GM19043 (cell line): Measurements from ENCODE around the gene ERLIN1.
"Not testable (repeated sequence)": the region's sequence is repeated elsewhere in the genome, so short reads cannot be mapped to it uniquely, and the experiment has no call there.

Source experiments
- ATAC-seq: cut with Tn5 transposase; IDR thresholded peaks from one replicate; pipeline ENCODE4 v1.9.1; 2021; ENCODE audit warnings: low read depth; ENCODE audit not compliant: unreplicated experiment

The ERLIN1 gene

GRCh38 chr10:100138921-100139496 is 46.8 kb downstream of the ERLIN1 start:
- no peak for ATAC-seq

DNA sequence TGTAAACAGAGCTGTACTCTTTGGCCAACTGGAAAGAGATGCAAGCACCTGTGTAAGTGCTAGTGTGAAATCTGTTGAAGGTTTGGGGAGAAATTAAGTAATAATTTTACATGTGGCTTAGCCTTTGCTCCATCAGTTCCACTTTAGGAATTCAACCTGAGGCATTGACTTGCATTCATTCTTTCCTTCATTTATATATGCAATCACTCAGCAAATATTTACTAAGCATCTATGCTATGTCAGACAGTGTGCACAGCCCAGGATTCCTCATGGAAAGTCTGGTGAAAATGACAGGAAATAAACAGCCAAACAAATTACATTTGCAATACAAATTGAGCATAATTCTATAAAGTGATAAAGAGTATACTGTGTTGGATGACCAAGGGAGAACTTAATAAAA is 50.3 kb downstream of the ERLIN1 start:
- ATAC-seq = no peak

DNA sequence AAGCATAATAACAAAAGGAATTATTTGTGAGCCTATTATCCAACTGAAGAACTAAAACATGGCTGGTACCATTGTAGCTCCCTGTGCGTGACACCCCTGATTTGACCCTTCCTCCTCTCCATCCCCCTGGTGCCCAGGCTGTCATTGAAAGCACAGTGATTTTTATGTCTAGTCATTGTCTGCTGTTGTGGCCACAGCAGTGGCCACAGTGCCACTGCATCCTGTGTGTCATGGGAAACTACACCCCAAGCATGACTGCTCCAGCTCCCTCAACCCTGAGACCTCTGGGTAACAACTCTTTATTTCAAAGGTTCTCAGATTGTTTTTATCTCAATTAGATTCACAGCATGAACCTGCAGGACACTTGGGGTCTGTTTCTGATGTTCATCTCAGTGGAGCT is 52.0 kb downstream of the ERLIN1 start:
- no peak for ATAC-seq

- ATAC-seq = no peak
These were observed 53.4 kb downstream of the ERLIN1 start for GRCh38 chr10:100132427-100132826.

DNA sequence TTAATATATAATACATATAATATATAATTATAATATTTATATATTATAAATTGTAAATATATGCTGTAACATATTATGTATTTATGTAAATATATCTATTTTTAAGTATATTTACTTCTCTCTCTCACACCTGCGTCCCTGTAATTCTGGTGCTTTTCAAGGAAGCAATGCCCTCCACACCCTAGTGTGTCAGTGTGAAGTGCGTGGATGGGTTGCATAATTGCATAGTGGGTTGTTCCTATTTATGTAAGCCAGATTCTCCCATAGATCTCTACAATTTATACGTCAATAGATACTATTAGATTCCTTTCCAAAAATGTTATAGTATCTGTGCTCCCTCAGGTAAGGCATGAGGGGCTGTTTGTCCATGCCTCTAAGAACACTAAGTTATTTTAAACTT is 54.3 kb downstream of the ERLIN1 start:
- no peak for ATAC-seq

- ATAC-seq = no peak
These were observed 55.0 kb downstream of the ERLIN1 start for GRCh38 chr10:100130831-100131230.

DNA sequence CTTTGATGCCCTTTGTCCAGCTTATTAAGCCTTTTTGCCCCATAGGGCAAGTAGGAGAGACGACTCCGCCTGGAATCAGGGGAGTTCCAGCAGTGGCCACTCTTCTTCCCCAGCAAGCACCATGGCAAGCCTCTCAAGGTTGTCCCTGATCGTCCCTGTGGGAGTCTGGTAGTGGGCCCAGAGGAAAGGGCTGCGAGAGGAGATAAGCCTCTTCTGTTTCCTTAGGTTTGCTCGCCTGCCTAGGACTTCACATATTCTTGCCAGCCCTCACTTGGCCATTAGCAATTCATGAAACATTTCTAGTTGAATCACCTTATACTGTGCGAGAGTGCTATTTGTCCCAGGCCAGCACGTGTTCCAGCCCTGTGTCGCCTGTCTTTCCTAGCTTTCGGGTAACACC is 56.4 kb downstream of the ERLIN1 start:
- no peak for ATAC-seq

DNA sequence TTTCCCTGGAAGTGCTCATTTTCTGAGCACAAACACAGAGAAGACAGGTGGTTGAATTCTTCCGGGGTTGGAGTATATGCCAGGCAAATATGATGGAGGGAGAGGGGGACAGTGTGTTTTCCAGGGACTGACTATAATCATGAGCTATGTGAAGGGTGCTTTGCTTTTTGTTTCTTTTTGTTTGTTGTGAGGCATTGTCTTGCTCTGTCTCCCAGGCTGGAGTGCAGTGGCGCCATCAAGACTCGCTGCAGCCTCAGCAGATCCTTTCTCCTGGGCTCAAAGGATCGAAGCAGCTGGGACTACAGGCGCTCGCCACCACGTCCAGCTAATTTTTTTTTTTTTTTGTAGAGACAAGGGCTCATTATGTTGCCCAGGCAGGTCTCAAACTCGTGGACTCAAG is 56.9 kb downstream of the ERLIN1 start:
- ATAC-seq = no peak

GRCh38 chr10:100125335-100125734 is 60.5 kb downstream of the ERLIN1 start:
- not testable (repeated sequence) for ATAC-seq

DNA sequence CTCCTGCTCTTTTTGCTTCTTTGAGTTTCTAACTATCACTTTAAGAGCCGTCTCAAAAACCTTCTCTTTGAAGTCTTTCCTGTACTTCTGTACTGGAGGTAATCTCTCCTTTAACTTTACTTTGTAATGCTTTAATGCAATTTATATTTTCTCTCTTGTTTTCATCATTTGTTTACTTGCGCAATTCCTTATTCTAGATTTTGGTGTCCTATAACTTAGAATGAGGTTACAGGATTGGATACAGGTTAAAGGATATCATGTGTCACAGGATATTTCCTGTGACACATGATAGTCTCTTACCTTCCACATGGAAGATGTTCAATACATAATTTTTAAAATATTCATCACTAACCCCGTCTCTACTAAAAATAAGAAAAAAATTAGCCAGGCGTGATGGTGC is 61.7 kb downstream of the ERLIN1 start:
- no peak for ATAC-seq

GRCh38 chr10:100122780-100123179 is 63.0 kb downstream of the ERLIN1 start:
- ATAC-seq = no peak

- no peak for ATAC-seq
These were observed 65.3 kb downstream of the ERLIN1 start for GRCh38 chr10:100120550-100120949.

- no peak for ATAC-seq
These were observed 66.1 kb downstream of the ERLIN1 start for GRCh38 chr10:100119726-100120125.

DNA sequence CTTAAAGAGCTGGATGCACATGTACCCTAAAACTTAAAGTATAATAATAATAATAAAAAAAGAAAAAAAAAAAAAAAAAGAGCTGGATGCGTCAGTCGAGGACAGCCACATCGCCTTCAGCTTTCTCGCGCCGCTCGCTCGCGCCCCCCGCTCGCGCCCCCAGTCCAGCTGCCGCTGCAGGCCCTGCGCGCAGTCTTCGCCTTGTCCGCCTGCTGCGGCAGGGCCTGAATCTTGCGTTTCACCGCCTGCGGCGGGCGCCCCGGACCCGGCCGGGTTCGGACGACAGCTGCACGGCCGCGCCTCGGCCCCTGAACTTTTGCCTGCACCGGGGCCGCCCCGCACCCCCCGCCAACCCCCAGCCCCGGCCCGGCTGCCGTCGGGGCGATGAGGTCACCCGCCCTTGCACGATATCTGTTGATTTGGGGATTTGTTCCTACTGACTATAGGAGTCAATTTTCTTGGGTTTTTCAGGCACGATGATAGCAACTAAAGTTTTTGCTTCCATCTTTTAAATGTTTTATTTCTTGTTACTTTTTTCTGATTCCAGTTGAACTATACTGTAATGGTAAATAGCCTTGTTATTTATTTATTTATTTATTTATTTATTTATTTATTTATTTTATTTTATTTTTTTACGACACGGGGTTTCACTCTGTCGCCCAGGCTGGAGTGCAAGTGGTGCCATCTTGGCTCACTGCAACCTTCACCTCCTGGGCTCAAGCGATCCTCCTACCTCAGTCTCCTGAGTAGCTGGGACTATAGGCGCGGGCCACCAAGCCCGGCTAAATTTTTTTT is 70.7 kb downstream of the ERLIN1 start:
- no peak for ATAC-seq

DNA sequence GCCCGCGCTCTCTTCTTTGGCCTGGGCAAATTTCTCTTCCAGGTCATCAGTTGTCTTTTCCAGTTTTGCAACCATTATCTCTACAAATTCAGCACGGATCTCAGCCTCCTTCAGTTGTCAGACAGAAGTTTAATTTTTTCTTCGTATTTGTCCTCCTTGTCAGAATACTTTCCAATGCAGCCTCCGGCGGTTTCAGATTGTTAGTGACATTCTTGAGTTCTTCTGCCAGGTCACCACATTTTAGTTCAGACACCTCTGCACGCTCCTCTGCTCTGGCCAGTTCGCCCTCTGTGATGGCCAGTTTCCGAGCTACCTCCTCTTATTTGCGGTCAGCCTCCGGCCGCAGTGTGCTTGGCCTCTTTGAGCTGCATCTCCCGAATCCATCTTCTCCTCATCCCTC is 71.4 kb downstream of the ERLIN1 start:
- ATAC-seq = no peak

GRCh38 chr10:100109670-100110069 is 76.2 kb downstream of the ERLIN1 start:
- no peak for ATAC-seq

GRCh38 chr10:100106865-100107264 is 79.0 kb downstream of the ERLIN1 start:
- ATAC-seq = no peak

GRCh38 chr10:100104300-100104699 is 81.5 kb downstream of the ERLIN1 start:
- no peak for ATAC-seq

GRCh38 chr10:100103581-100103980 is 82.2 kb downstream of the ERLIN1 start:
- ATAC-seq = no peak

GRCh38 chr10:100101192-100102076 is 84.4 kb downstream of the ERLIN1 start:
- no peak for ATAC-seq

DNA sequence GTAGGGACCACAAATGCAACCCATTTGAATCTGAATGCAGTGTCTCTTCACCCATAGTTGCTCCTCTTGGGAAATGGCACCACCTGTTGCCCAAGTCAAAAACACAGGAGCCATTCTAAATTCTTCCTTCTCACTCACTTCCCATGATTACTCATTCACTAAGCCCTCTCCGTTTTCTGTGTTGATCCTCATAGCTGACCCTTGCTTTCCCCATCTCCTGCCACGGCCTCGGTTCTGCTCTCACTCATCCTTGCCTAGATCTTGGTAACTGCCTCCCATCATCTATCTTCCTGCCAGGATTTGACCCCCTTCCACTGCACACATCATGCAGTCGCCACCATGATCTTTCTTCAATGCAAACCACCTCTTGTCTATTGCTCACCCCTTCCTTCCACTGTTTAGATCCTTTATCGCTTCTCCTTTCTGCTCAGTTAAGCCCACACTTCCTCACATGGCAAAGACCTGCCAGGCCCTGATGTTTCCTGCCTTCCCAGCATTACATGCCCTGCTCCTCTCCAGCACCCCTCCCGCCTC is 85.1 kb downstream of the ERLIN1 start:
- no peak for ATAC-seq
